IMR-90 (cell line): ENCODE data around the gene FKBP11. TPM values are rescaled to one million over a fixed set of nuclear protein-coding genes. Genes with fewer than 3 reads are reported as not detected.

Experiments used
- ATAC-seq: fragments of 200-7000 bp; cut with Tn5 transposase; 2 replicates; pipeline ENCODE4 v1.9.1; 2020; ENCODE audit warnings: low read depth, mild to moderate bottlenecking, moderate library complexity
- BruUV-seq: library from RNA; stranded (reverse); fragments of 400-500 nt; replicated peaks from 2 replicates; lab custom pipeline; 2021; lab: Mats Ljungman, UMichigan
- CTCF ChIA-PET: fragments of 300-600 bp; formaldehyde crosslinking; extraction: SDS; loops from one replicate; lab custom pipeline; 2021; ENCODE audit warnings: antibody characterized with exemption; lab: Yijun Ruan, JAX
- POLR2A ChIA-PET: fragments of 300-600 bp; sonication (Branson Sonifier 250); formaldehyde crosslinking; loops from one replicate; lab custom pipeline; 2022; ENCODE audit warnings: antibody characterized with exemption; ENCODE audit not compliant: unreplicated experiment; lab: Charles Lee
- DNase-seq: peaks from one replicate; pipeline ENCODE4 v3.0.0; 2013
- H2AFZ ChIP-seq: replicated peaks from 2 replicates; pipeline ENCODE3; 2013; ENCODE audit warnings: low read length, mild to moderate bottlenecking; ENCODE audit not compliant: poor library complexity
- H2AK5ac ChIP-seq: 2 replicates; pipeline ENCODE4 v1.6.1; 2013; ENCODE audit warnings: low read depth, low read length, inconsistent platforms
- H2AK9ac ChIP-seq: replicated peaks from 2 replicates; pipeline ENCODE3; 2013; ENCODE audit warnings: mild to moderate bottlenecking, low read depth, low read length, moderate library complexity; ENCODE audit not compliant: poor library complexity
- H2BK120ac ChIP-seq: 2 replicates; pipeline ENCODE4 v1.6.1; 2013; ENCODE audit warnings: low read depth, low read length, inconsistent platforms
- H2BK15ac ChIP-seq: 3 replicates; pipeline ENCODE4 v1.6.1; 2013; ENCODE audit warnings: low read depth, low read length, inconsistent platforms
- H2BK20ac ChIP-seq: 2 replicates; pipeline ENCODE4 v1.6.1; 2013; ENCODE audit warnings: low read depth, mild to moderate bottlenecking, inconsistent platforms, low read length, moderate library complexity
- H2BK5ac ChIP-seq: 2 replicates; pipeline ENCODE4 v1.6.1; 2013; ENCODE audit warnings: mild to moderate bottlenecking, low read depth, low read length, inconsistent platforms; ENCODE audit not compliant: poor library complexity, severe bottlenecking
- H3K14ac ChIP-seq: replicated peaks from 2 replicates; pipeline ENCODE4 v1.6.1; 2013; ENCODE audit warnings: low read depth, low read length, inconsistent platforms
- H3K18ac ChIP-seq: 2 replicates; pipeline ENCODE4 v1.6.1; 2013; ENCODE audit warnings: low read depth, low read length, control low read depth
- H3K23ac ChIP-seq: 2 replicates; pipeline ENCODE4 v1.6.1; 2013; ENCODE audit warnings: low read depth, low read length, inconsistent platforms
- H3K27ac ChIP-seq: 2 replicates; pipeline ENCODE4 v1.5.1; 2013; ENCODE audit warnings: mild to moderate bottlenecking, control low read depth, low read length; ENCODE audit not compliant: insufficient read depth
- H3K27me3 ChIP-seq: 2 replicates; pipeline ENCODE4 v1.6.1; 2013; ENCODE audit warnings: low read length; ENCODE audit not compliant: control insufficient read depth, insufficient read depth
- H3K36me3 ChIP-seq: 2 replicates; pipeline ENCODE4 v1.6.1; 2013; ENCODE audit warnings: low read length, mixed read lengths; ENCODE audit not compliant: control insufficient read depth, insufficient read depth
- H3K4ac ChIP-seq: 2 replicates; pipeline ENCODE4 v1.6.1; 2013; ENCODE audit warnings: low read depth, low read length, inconsistent platforms
- H3K4me1 ChIP-seq: 2 replicates; pipeline ENCODE4 v1.6.1; 2013; ENCODE audit warnings: low read length, mixed read lengths; ENCODE audit not compliant: control insufficient read depth, insufficient read depth
- H3K4me2 ChIP-seq: 2 replicates; pipeline ENCODE4 v1.6.1; 2013; ENCODE audit warnings: low read depth, mild to moderate bottlenecking, control low read depth, low read length, moderate library complexity
- H3K4me3 ChIP-seq: 2 replicates; pipeline ENCODE4 v1.5.1; 2013; ENCODE audit warnings: low read depth, mild to moderate bottlenecking, control low read depth, low read length, moderate library complexity; ENCODE audit not compliant: insufficient read depth
- H3K56ac ChIP-seq: 2 replicates; pipeline ENCODE4 v1.6.1; 2013; ENCODE audit warnings: low read length, inconsistent platforms; ENCODE audit not compliant: insufficient read depth; ENCODE audit errors: extremely low read depth
- H3K79me1 ChIP-seq, 2 experiments: 2 replicates each; pipeline ENCODE4 v1.6.1; 2013; ENCODE audit warnings: low read length in 2 of 2, inconsistent platforms in 1 of 2, low read depth in 1 of 2
- H3K9ac ChIP-seq: 2 replicates; pipeline ENCODE4 v1.6.1; 2013; ENCODE audit warnings: low read depth, low read length, control low read depth
- H3K9me1 ChIP-seq: 2 replicates; pipeline ENCODE4 v1.6.1; 2013; ENCODE audit warnings: low read length, inconsistent platforms; ENCODE audit not compliant: insufficient read depth
- H3K9me3 ChIP-seq: 2 replicates; pipeline ENCODE4 v1.6.1; 2013; ENCODE audit warnings: low read length; ENCODE audit not compliant: control insufficient read depth, insufficient read depth
- H4K20me1 ChIP-seq: 2 replicates; pipeline ENCODE4 v1.6.1; 2013; ENCODE audit warnings: low read length, inconsistent platforms; ENCODE audit not compliant: insufficient read depth
- H4K5ac ChIP-seq: 2 replicates; pipeline ENCODE4 v1.6.1; 2013; ENCODE audit warnings: mild to moderate bottlenecking, low read depth, low read length, control low read depth
- H4K8ac ChIP-seq, 2 experiments: 2 replicates each; pipeline ENCODE4 v1.6.1; 2013; ENCODE audit warnings: low read depth in 2 of 2, low read length in 2 of 2, control low read depth in 1 of 2, inconsistent platforms in 1 of 2
- H4K91ac ChIP-seq: 2 replicates; pipeline ENCODE4 v1.6.1; 2013; ENCODE audit warnings: low read depth, low read length, inconsistent platforms; ENCODE audit not compliant: insufficient read depth
- BHLHE40 ChIP-seq: fragments of 150-350 bp; IDR thresholded peaks from 2 replicates; pipeline ENCODE4 v1.6.1; 2016; ENCODE audit warnings: mild to moderate bottlenecking, low read depth, low read length
- CEBPB ChIP-seq: IDR thresholded peaks from 2 replicates; pipeline ENCODE4 v1.6.1; 2012; ENCODE audit warnings: low read depth, low read length, improper control_type of control experiment
- CTCF ChIP-seq: conservative IDR thresholded peaks from 2 replicates; pipeline ENCODE4 v1.5.1; 2012; ENCODE audit warnings: mild to moderate bottlenecking, low read depth, low read length, improper control_type of control experiment
- ELK1 ChIP-seq: fragments of 150-350 bp; IDR thresholded peaks from 2 replicates; pipeline ENCODE4 v1.6.1; 2016; ENCODE audit warnings: low read depth, mild to moderate bottlenecking, low read length, moderate library complexity, borderline replicate concordance
- MAFK ChIP-seq: IDR thresholded peaks from 2 replicates; pipeline ENCODE4 v1.6.1; 2012; ENCODE audit warnings: low read depth, low read length, improper control_type of control experiment
- MAZ ChIP-seq: IDR thresholded peaks from 2 replicates; pipeline ENCODE4 v1.6.1; 2012; ENCODE audit warnings: low read depth, mild to moderate bottlenecking, low read length, improper control_type of control experiment, moderate library complexity, borderline replicate concordance
- MXI1 ChIP-seq: IDR thresholded peaks from 2 replicates; pipeline ENCODE4 v1.6.1; 2012; ENCODE audit warnings: low read depth, mild to moderate bottlenecking, low read length, moderate library complexity, borderline replicate concordance
- NFE2L2 ChIP-seq: fragments of 150-350 bp; IDR thresholded peaks from 2 replicates; pipeline ENCODE4 v1.6.1; 2016; ENCODE audit warnings: low read depth, mild to moderate bottlenecking, low read length
- POLR2A ChIP-seq: IDR thresholded peaks from 2 replicates; pipeline ENCODE4 v1.6.1; 2012; ENCODE audit warnings: mild to moderate bottlenecking, low read depth, low read length
- RCOR1 ChIP-seq: IDR thresholded peaks from 2 replicates; pipeline ENCODE4 v1.6.1; 2012; ENCODE audit warnings: mild to moderate bottlenecking, low read length, improper control_type of control experiment; ENCODE audit not compliant: insufficient replicate concordance
- RFX5 ChIP-seq: IDR thresholded peaks from 2 replicates; pipeline ENCODE4 v1.8.0; 2012; ENCODE audit warnings: low read depth, mild to moderate bottlenecking, low read length, moderate library complexity
- SMC3 ChIP-seq: fragments of 150-350 bp; IDR thresholded peaks from 2 replicates; pipeline ENCODE4 v1.6.1; 2016; ENCODE audit warnings: low read depth, mild to moderate bottlenecking, antibody characterized with exemption, low read length, moderate library complexity
- dilution Hi-C: fragments of 300-500 bp; cut with HindIII; formaldehyde crosslinking; loops from one replicate; pipeline ENCODE4 v1.14.3; 2018; ENCODE audit warnings: low sequenced_read_pairs; ENCODE audit not compliant: unreplicated experiment
- in situ Hi-C: fragments of 300-500 bp; cut with MboI; formaldehyde crosslinking; loops from 3 replicates; pipeline ENCODE4 v1.14.3; 2019; ENCODE audit warnings: low sequenced_read_pairs, inconsistent platforms, mixed read lengths
- intact Hi-C: fragments of 100-400 bp; cut with micrococcal nuclease; formaldehyde crosslinking; loops from 2 replicates; pipeline ENCODE4 v1.10.0; 2022
- polyA plus RNA-seq, 3 experiments: library from polyadenylated mRNA; depleted of rRNA; stranded (reverse); fragments of >200 nt; gene quantifications; 2 replicates each; pipeline ENCODE4 v1.2.3, GENCODE V29; 2012; ENCODE audit warnings: low replicate concordance in 1 of 3
- total RNA-seq: library from RNA; depleted of rRNA; stranded (reverse); fragments of >200 nt; gene quantifications from 2 replicates; pipeline ENCODE4 v1.2.3, GENCODE V29; 2012

Gene FKBP11
- total and polyA plus RNA-seq, 2 of the 4 experiments (the other 2 are of a cell fraction) = 5.0 to 40.0 TPM

GRCh38 chr12:48910196-48910595 lies 15.1 kb downstream of the FKBP11 start:
- no peak overlapping the region for H2BK20ac ChIP-seq
- H3K4me3 ChIP-seq = no peak overlapping the region
- H2AK9ac ChIP-seq = no peak overlapping the region
- H3K18ac ChIP-seq = no peak overlapping the region
- no peak overlapping the region for H2AK5ac ChIP-seq
- H4K91ac ChIP-seq = no peak overlapping the region
- H3K4me1 ChIP-seq = no peaks in the 10 kb centered on the region
- no peak overlapping the region for H2AFZ ChIP-seq
- TF ChIP-seq MAZ (no peak), NFE2L2 (no peak), ELK1 (no peak), BHLHE40 (no peak), POLR2A (no peak), CTCF (no peak), RFX5 (no peak), MXI1 (no peak), RCOR1 (no peak), SMC3 (no peak), MAFK (no peak), CEBPB (no peak)
- no peaks in the 10 kb centered on the region for H3K36me3 ChIP-seq
- H3K4me2 ChIP-seq = no peak overlapping the region
- H3K27ac ChIP-seq = no peak overlapping the region
- no peaks in the 10 kb centered on the region; the same call in 1 of the 2 replicates for H3K27me3 ChIP-seq
- DNase-seq (no peak), ATAC-seq (peak; percentile 35; the same call in 1 of the 2 replicates)
- in situ Hi-C loops = no loop called here
- H4K20me1 ChIP-seq = no peaks in the 10 kb centered on the region
- intact Hi-C loops = no loop called here
- no peak overlapping the region for H2BK15ac ChIP-seq
- dilution Hi-C loops = no loop called here
- no peak overlapping the region for H4K8ac ChIP-seq
- H3K9me1 ChIP-seq = no peaks in the 10 kb centered on the region
- no peak overlapping the region for H3K9ac ChIP-seq
- BruUV-seq = no TSS peak
- no peak overlapping the region for H2BK120ac ChIP-seq
- H3K14ac ChIP-seq = no peak overlapping the region
- no peak overlapping the region for H4K5ac ChIP-seq
- POLR2A ChIA-PET = no interaction called here
- no peak overlapping the region for H3K4ac ChIP-seq
- CTCF ChIA-PET = interaction anchor here (0.7 kb wide), 1 partner anchor 19 kb away, joined by 3 read pairs; no protein-coding TSS in a partner anchor
- no peak overlapping the region for H3K23ac ChIP-seq
- H3K79me1 ChIP-seq = no peaks in the 10 kb centered on the region
- H3K56ac ChIP-seq = no peak overlapping the region
- H3K9me3 ChIP-seq = no peaks in the 10 kb centered on the region
- no peak overlapping the region for H2BK5ac ChIP-seq
